HG02759 (cell line): Measurements from ENCODE around the gene LCN12.

Experiments used
- ATAC-seq: cut with Tn5 transposase; IDR thresholded peaks from one replicate; pipeline ENCODE4 v1.9.1; 2021; ENCODE audit warnings: mild to moderate bottlenecking, moderate library complexity; ENCODE audit not compliant: unreplicated experiment

Gene LCN12

GRCh38 chr9:136957461-136957860, 5.4 kb downstream of the LCN12 start:
- ATAC-seq, result no peak

- no peak for ATAC-seq
Observed at GRCh38 chr9:136957901-136958300, 5.8 kb downstream of the LCN12 start.

GRCh38 chr9:136958473-136958872, 6.4 kb downstream of the LCN12 start:
- ATAC-seq, result no peak

GRCh38 chr9:136958898-136959850, 7.1 kb downstream of the LCN12 start:
- ATAC-seq, result no peak

- no peak for ATAC-seq
Observed at GRCh38 chr9:136960212-136960937, 8.3 kb downstream of the LCN12 start.

GRCh38 chr9:136960938-136961275, 8.8 kb downstream of the LCN12 start:
- no peak for ATAC-seq

- ATAC-seq, result no peak
Observed at GRCh38 chr9:136961279-136962065, 9.4 kb downstream of the LCN12 start.

- no peak for ATAC-seq
Observed at GRCh38 chr9:136962163-136962562, 10.1 kb downstream of the LCN12 start.

- ATAC-seq, result no peak
Observed at GRCh38 chr9:136962701-136963248, 10.7 kb downstream of the LCN12 start.

- no peak for ATAC-seq
Observed at GRCh38 chr9:136963341-136963740, 11.3 kb downstream of the LCN12 start.

- no peak for ATAC-seq
Observed at GRCh38 chr9:136963751-136964150, 11.7 kb downstream of the LCN12 start.

- ATAC-seq, result no peak
Observed at GRCh38 chr9:136964171-136964689, 12.2 kb downstream of the LCN12 start.

- ATAC-seq, result no peak
Observed at GRCh38 chr9:136964833-136965422, 12.9 kb downstream of the LCN12 start.

GRCh38 chr9:136965771-136966484, 13.9 kb downstream of the LCN12 start:
- ATAC-seq, result no peak

- ATAC-seq, result no peak
Observed at GRCh38 chr9:136968333-136969127, 16.5 kb downstream of the LCN12 start.

- ATAC-seq, result no peak
Observed at GRCh38 chr9:136969150-136969549, 17.1 kb downstream of the LCN12 start.

- ATAC-seq, result no peak
Observed at GRCh38 chr9:136969774-136970173, 17.7 kb downstream of the LCN12 start.

GRCh38 chr9:136970361-136970760, 18.3 kb downstream of the LCN12 start:
- no peak for ATAC-seq

- no peak for ATAC-seq
Observed at GRCh38 chr9:136971746-136972145, 19.7 kb downstream of the LCN12 start.
